Prostate gland (tissue), 2 donors: ENCODE measurements around the gene HIPK3. TPM values are rescaled to one million over a fixed set of nuclear protein-coding genes. Genes with fewer than 3 reads are reported as not detected.

Experiments used
- DNase-seq: peaks from one replicate; pipeline ENCODE4 v3.0.0-alpha.2; 2019; ENCODE audit warnings: low spot score
- H3K27ac ChIP-seq, 2 donors: fragments of 200-600 bp; sonication (generic); 2 replicates each; pipeline ENCODE4 v1.5.1; 2017 to 2019
- H3K27me3 ChIP-seq: fragments of 200-600 bp; sonication (generic); replicated peaks from 2 replicates; pipeline ENCODE4 v1.5.1; 2019; ENCODE audit not compliant: insufficient read depth
- H3K36me3 ChIP-seq, 2 donors: fragments of 200-600 bp; sonication (generic); 1 replicate in 1 of 2; 2 replicates in 1 of 2; pipeline versions ENCODE4 v1.5.1 to v1.8.1; 2017 to 2019
- H3K4me1 ChIP-seq: fragments of 200-600 bp; sonication (generic); replicated peaks from 2 replicates; pipeline ENCODE4 v1.5.1; 2019
- H3K4me3 ChIP-seq, 2 donors: fragments of 200-600 bp; sonication (generic); 2 replicates each; pipeline ENCODE4 v1.5.1; 2017 to 2019
- H3K9me3 ChIP-seq: fragments of 200-600 bp; sonication (generic); 2 replicates; pipeline ENCODE4 v1.5.1; 2017
- CTCF ChIP-seq, 4 experiments: fragments of 200-600 bp in 2 of 4; fragments of 450-650 bp in 2 of 4; sonication (generic) in 2 of 4; IDR thresholded peaks; 1 replicate in 3 of 4; 2 replicates in 1 of 4; pipeline ENCODE4 v1.5.1; 2016 to 2019; ENCODE audit warnings: antibody characterized with exemption in 4 of 4, mild to moderate bottlenecking in 2 of 4, moderate library complexity in 2 of 4
- POLR2A ChIP-seq: fragments of 450-650 bp; IDR thresholded peaks from one replicate; pipeline ENCODE4 v1.6.1; 2016; ENCODE audit warnings: antibody characterized with exemption, mild to moderate bottlenecking
- POLR2AphosphoS5 ChIP-seq: sonication (generic); formaldehyde crosslinking; IDR thresholded peaks from one replicate; pipeline ENCODE4 v1.6.1; 2017; ENCODE audit warnings: antibody characterized with exemption
- WGBS: methylation state at CpG from one replicate; pipeline ENCODE4 v1.1.5; 2018; 5-methylcytosine and 5-hydroxymethylcytosine counted together
- intact Hi-C: fragments of 100-400 bp; cut with DNase I; formaldehyde crosslinking; loops from one replicate; pipeline ENCODE4 v1.14.2; 2022
- total RNA-seq, 2 donors: library from RNA; depleted of rRNA; stranded (reverse); fragments of >200 nt; gene quantifications; one replicate each; pipeline ENCODE4 v1.1.0, GENCODE V29; 2016

Gene HIPK3
- total RNA-seq, 2 donors from 2014 or later, result 90.4 to 97.2 TPM

- no peaks in the 10 kb centered on the region for H3K4me1 ChIP-seq
- H3K9me3 ChIP-seq, result no peaks in the 10 kb centered on the region
- H3K27ac ChIP-seq, result no peak overlapping the region
- no peak overlapping the region for H3K4me3 ChIP-seq
- no peaks in the 10 kb centered on the region for H3K36me3 ChIP-seq
- H3K27me3 ChIP-seq, result no peaks in the 10 kb centered on the region
- DNase-seq, result no peak
- 74% methylated on average over 1 of the region's 1 CpG for WGBS
- no peak for TF ChIP-seq POLR2A
- TF ChIP-seq POLR2AphosphoS5, result no peak
- TF ChIP-seq CTCF (IDR thresholded peaks at IDR 0.05), result no peak
- intact Hi-C loops, result no loop called here
Observed at GRCh38 chr11:33320016-33320813, 63.0 kb downstream of the HIPK3 start.

GRCh38 chr11:33320814-33321330, 63.7 kb downstream of the HIPK3 start:
- Histone ChIP-seq H3K27me3 (no peaks in the 10 kb centered on the region), H3K27ac (no peak overlapping the region), H3K4me1 (no peaks in the 10 kb centered on the region), H3K36me3 (no peaks in the 10 kb centered on the region), H3K4me3 (no peak overlapping the region), H3K9me3 (no peaks in the 10 kb centered on the region)
- TF ChIP-seq POLR2A (no peak), POLR2AphosphoS5 (no peak), CTCF (IDR thresholded peaks at IDR 0.05) (no peak)
- WGBS, result 80% methylated on average over 6 of the region's 6 CpGs
- no peak for DNase-seq
- intact Hi-C loops, result no loop called here

GRCh38 chr11:33321422-33321821, 64.2 kb downstream of the HIPK3 start:
- H3K27ac ChIP-seq, result no peak overlapping the region
- no peaks in the 10 kb centered on the region for H3K4me1 ChIP-seq
- intact Hi-C loops, result no loop called here

GRCh38 chr11:33323421-33323820, 66.2 kb downstream of the HIPK3 start:
- Histone ChIP-seq H3K4me3 (no peak overlapping the region), H3K27ac (no peak overlapping the region), H3K27me3 (no peaks in the 10 kb centered on the region), H3K4me1 (no peaks in the 10 kb centered on the region), H3K9me3 (no peaks in the 10 kb centered on the region), H3K36me3 (no peaks in the 10 kb centered on the region)
- intact Hi-C loops, result no loop called here
- WGBS, result 94% methylated on average over 4 of the region's 4 CpGs
- no peak for DNase-seq
- TF ChIP-seq POLR2AphosphoS5 (no peak), CTCF (IDR thresholded peaks at IDR 0.05) (no peak), POLR2A (no peak)

More at GRCh38 chr11:33321422-33321821, 64.2 kb downstream of the HIPK3 start:
- TF ChIP-seq POLR2AphosphoS5, result no peak
- no peak for TF ChIP-seq POLR2A
- TF ChIP-seq CTCF (IDR thresholded peaks at IDR 0.05), result no peak
- no peaks in the 10 kb centered on the region for H3K36me3 ChIP-seq
- no peak for DNase-seq
- H3K27me3 ChIP-seq, result no peaks in the 10 kb centered on the region
- no peaks in the 10 kb centered on the region for H3K9me3 ChIP-seq
- H3K4me3 ChIP-seq, result no peak overlapping the region
